Osteocyte (in vitro differentiated cells): ENCODE measurements around the gene PIK3CA. TPM values are rescaled to one million over a fixed set of nuclear protein-coding genes. Genes with fewer than 3 reads are reported as not detected.
"Not testable (repeated sequence)": the region's sequence is repeated elsewhere in the genome, so short reads cannot be mapped to it uniquely, and the experiment has no call there.

Experiments
- DNase-seq: peaks from one replicate; pipeline ENCODE4 v3.0.0; 2021; ENCODE audit warnings: mixed read lengths; ENCODE audit not compliant: unreplicated experiment; ENCODE audit errors: extremely low spot score
- H3K27ac Mint-ChIP-seq: one replicate; pipeline ENCODE4 v1.8.0; 2021; ENCODE audit warnings: mild to moderate bottlenecking, mixed read lengths; ENCODE audit not compliant: unreplicated experiment
- H3K27me3 Mint-ChIP-seq: one replicate; pipeline ENCODE4 v1.8.0; 2021; ENCODE audit warnings: mixed read lengths; ENCODE audit not compliant: unreplicated experiment
- H3K36me3 Mint-ChIP-seq: one replicate; pipeline ENCODE4 v1.8.0; 2021; ENCODE audit warnings: mixed read lengths; ENCODE audit not compliant: unreplicated experiment
- H3K4me1 Mint-ChIP-seq: one replicate; pipeline ENCODE4 v1.8.0; 2021; ENCODE audit warnings: mixed read lengths; ENCODE audit not compliant: unreplicated experiment
- H3K4me3 Mint-ChIP-seq: one replicate; pipeline ENCODE4 v1.8.0; 2021; ENCODE audit warnings: mild to moderate bottlenecking, moderate library complexity, mixed read lengths; ENCODE audit not compliant: unreplicated experiment
- H3K9me3 Mint-ChIP-seq: one replicate; pipeline ENCODE4 v1.8.0; 2021; ENCODE audit warnings: mixed read lengths; ENCODE audit not compliant: unreplicated experiment
- CTCF ChIP-seq: fragments of 200-600 bp; sonication (generic); IDR thresholded peaks from 2 replicates; pipeline ENCODE4 v1.5.0; 2021; ENCODE audit warnings: antibody characterized with exemption, mild to moderate bottlenecking, moderate library complexity
- total RNA-seq: library from RNA; stranded (reverse); gene quantifications from 2 replicates; pipeline ENCODE4 v1.2.1, GENCODE V29; 2021

PIK3CA gene
- total RNA-seq, 1 donor from 2014 or later = 48.1 TPM

DNA sequence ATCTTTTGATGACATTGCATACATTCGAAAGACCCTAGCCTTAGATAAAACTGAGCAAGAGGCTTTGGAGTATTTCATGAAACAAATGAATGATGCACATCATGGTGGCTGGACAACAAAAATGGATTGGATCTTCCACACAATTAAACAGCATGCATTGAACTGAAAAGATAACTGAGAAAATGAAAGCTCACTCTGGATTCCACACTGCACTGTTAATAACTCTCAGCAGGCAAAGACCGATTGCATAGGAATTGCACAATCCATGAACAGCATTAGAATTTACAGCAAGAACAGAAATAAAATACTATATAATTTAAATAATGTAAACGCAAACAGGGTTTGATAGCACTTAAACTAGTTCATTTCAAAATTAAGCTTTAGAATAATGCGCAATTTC is 86.0 kb downstream of the PIK3CA start:
- Mint-ChIP-seq H3K9me3 (no peaks in the 10 kb centered on the region), H3K36me3 (peaks cover 38% of the 10 kb centered on the region), H3K4me3 (no peak overlapping the region), H3K4me1 (peaks cover 7% of the 10 kb centered on the region), H3K27me3 (no peaks in the 10 kb centered on the region), H3K27ac (no peak overlapping the region)
- DNase-seq = no peak
- no peak for TF ChIP-seq CTCF

GRCh38 chr3:179236669-179237301 is 88.6 kb downstream of the PIK3CA start:
- no peak for DNase-seq
- H3K36me3 Mint-ChIP-seq = peaks cover 25% of the 10 kb centered on the region
- no peak overlapping the region for H3K4me3 Mint-ChIP-seq
- no peaks in the 10 kb centered on the region for H3K9me3 Mint-ChIP-seq
- no peaks in the 10 kb centered on the region for H3K27me3 Mint-ChIP-seq
- peaks cover 7% of the 10 kb centered on the region for H3K4me1 Mint-ChIP-seq
- TF ChIP-seq CTCF = no peak
- H3K27ac Mint-ChIP-seq = no peak overlapping the region

GRCh38 chr3:179240299-179240698 is 92.1 kb downstream of the PIK3CA start:
- peaks cover 15% of the 10 kb centered on the region for H3K36me3 Mint-ChIP-seq
- not testable (repeated sequence) for H3K4me1 Mint-ChIP-seq, H3K9me3 Mint-ChIP-seq, H3K27ac Mint-ChIP-seq, H3K4me3 Mint-ChIP-seq, DNase-seq, H3K27me3 Mint-ChIP-seq

DNA sequence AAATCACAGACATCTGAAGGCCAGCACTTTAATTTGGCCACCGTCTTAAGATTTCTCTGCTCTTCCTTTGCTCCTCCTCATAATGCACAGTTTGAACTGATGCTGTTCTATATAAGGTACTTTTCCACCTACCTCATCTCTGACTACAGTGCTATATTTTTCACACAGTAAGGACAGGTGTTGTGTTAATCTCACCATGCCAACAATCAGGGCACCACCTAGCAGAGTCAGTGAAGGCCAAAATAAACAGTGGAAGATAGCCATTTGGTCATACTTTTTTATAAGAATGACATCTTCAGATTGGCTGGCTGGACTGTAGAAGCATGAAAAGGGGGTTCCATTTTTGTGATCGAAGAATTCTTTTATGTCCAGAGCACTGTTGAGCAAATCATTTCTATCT is 94.7 kb downstream of the PIK3CA start:
- H3K36me3 Mint-ChIP-seq, H3K27me3 Mint-ChIP-seq, H3K27ac Mint-ChIP-seq, H3K4me1 Mint-ChIP-seq, H3K9me3 Mint-ChIP-seq, H3K4me3 Mint-ChIP-seq, DNase-seq: not testable (repeated sequence)

GRCh38 chr3:179244878-179245277 is 96.7 kb downstream of the PIK3CA start:
- Mint-ChIP-seq H3K36me3 (peaks cover 11% of the 10 kb centered on the region), H3K27me3 (no peaks in the 10 kb centered on the region), H3K9me3 (no peaks in the 10 kb centered on the region), H3K4me1 (no peaks in the 10 kb centered on the region), H3K27ac (no peak overlapping the region), H3K4me3 (no peak overlapping the region)
- TF ChIP-seq CTCF = no peak
- DNase-seq = no peak

- no peak overlapping the region for H3K4me3 Mint-ChIP-seq
- H3K9me3 Mint-ChIP-seq = no peaks in the 10 kb centered on the region
- no peaks in the 10 kb centered on the region for H3K4me1 Mint-ChIP-seq
- no peak overlapping the region for H3K27ac Mint-ChIP-seq
- no peaks in the 10 kb centered on the region for H3K27me3 Mint-ChIP-seq
- no peak for TF ChIP-seq CTCF
- H3K36me3 Mint-ChIP-seq = peaks cover 24% of the 10 kb centered on the region
- no peak for DNase-seq
Measured at GRCh38 chr3:179247289-179248015, 99.3 kb downstream of the PIK3CA start.
